IMR-90 (cell line): ENCODE measurements around the gene SEC22A. TPM values are rescaled to one million over a fixed set of nuclear protein-coding genes. Genes with fewer than 3 reads are reported as not detected.

Source experiments
- ATAC-seq: fragments of 200-7000 bp; cut with Tn5 transposase; 2 replicates; pipeline ENCODE4 v1.9.1; 2020; ENCODE audit warnings: low read depth, mild to moderate bottlenecking, moderate library complexity
- BruUV-seq: library from RNA; stranded (reverse); fragments of 400-500 nt; replicated peaks from 2 replicates; lab custom pipeline; 2021; lab: Mats Ljungman, UMichigan
- CTCF ChIA-PET: fragments of 300-600 bp; formaldehyde crosslinking; extraction: SDS; loops from one replicate; lab custom pipeline; 2021; ENCODE audit warnings: antibody characterized with exemption; lab: Yijun Ruan, JAX
- POLR2A ChIA-PET: fragments of 300-600 bp; sonication (Branson Sonifier 250); formaldehyde crosslinking; loops from one replicate; lab custom pipeline; 2022; ENCODE audit warnings: antibody characterized with exemption; ENCODE audit not compliant: unreplicated experiment; lab: Charles Lee
- DNase-seq: peaks from one replicate; pipeline ENCODE4 v3.0.0; 2013
- H2AFZ ChIP-seq: replicated peaks from 2 replicates; pipeline ENCODE3; 2013; ENCODE audit warnings: low read length, mild to moderate bottlenecking; ENCODE audit not compliant: poor library complexity
- H2AK5ac ChIP-seq: 2 replicates; pipeline ENCODE4 v1.6.1; 2013; ENCODE audit warnings: low read depth, low read length, inconsistent platforms
- H2AK9ac ChIP-seq: replicated peaks from 2 replicates; pipeline ENCODE3; 2013; ENCODE audit warnings: mild to moderate bottlenecking, low read depth, low read length, moderate library complexity; ENCODE audit not compliant: poor library complexity
- H2BK120ac ChIP-seq: 2 replicates; pipeline ENCODE4 v1.6.1; 2013; ENCODE audit warnings: low read depth, low read length, inconsistent platforms
- H2BK15ac ChIP-seq: 3 replicates; pipeline ENCODE4 v1.6.1; 2013; ENCODE audit warnings: low read depth, low read length, inconsistent platforms
- H2BK20ac ChIP-seq: 2 replicates; pipeline ENCODE4 v1.6.1; 2013; ENCODE audit warnings: low read depth, mild to moderate bottlenecking, inconsistent platforms, low read length, moderate library complexity
- H2BK5ac ChIP-seq: 2 replicates; pipeline ENCODE4 v1.6.1; 2013; ENCODE audit warnings: mild to moderate bottlenecking, low read depth, low read length, inconsistent platforms; ENCODE audit not compliant: poor library complexity, severe bottlenecking
- H3K14ac ChIP-seq: replicated peaks from 2 replicates; pipeline ENCODE4 v1.6.1; 2013; ENCODE audit warnings: low read depth, low read length, inconsistent platforms
- H3K18ac ChIP-seq: 2 replicates; pipeline ENCODE4 v1.6.1; 2013; ENCODE audit warnings: low read depth, low read length, control low read depth
- H3K23ac ChIP-seq: 2 replicates; pipeline ENCODE4 v1.6.1; 2013; ENCODE audit warnings: low read depth, low read length, inconsistent platforms
- H3K27ac ChIP-seq: 2 replicates; pipeline ENCODE4 v1.5.1; 2013; ENCODE audit warnings: mild to moderate bottlenecking, control low read depth, low read length; ENCODE audit not compliant: insufficient read depth
- H3K27me3 ChIP-seq: 2 replicates; pipeline ENCODE4 v1.6.1; 2013; ENCODE audit warnings: low read length; ENCODE audit not compliant: control insufficient read depth, insufficient read depth
- H3K36me3 ChIP-seq: 2 replicates; pipeline ENCODE4 v1.6.1; 2013; ENCODE audit warnings: low read length, mixed read lengths; ENCODE audit not compliant: control insufficient read depth, insufficient read depth
- H3K4ac ChIP-seq: 2 replicates; pipeline ENCODE4 v1.6.1; 2013; ENCODE audit warnings: low read depth, low read length, inconsistent platforms
- H3K4me1 ChIP-seq: 2 replicates; pipeline ENCODE4 v1.6.1; 2013; ENCODE audit warnings: low read length, mixed read lengths; ENCODE audit not compliant: control insufficient read depth, insufficient read depth
- H3K4me2 ChIP-seq: 2 replicates; pipeline ENCODE4 v1.6.1; 2013; ENCODE audit warnings: low read depth, mild to moderate bottlenecking, control low read depth, low read length, moderate library complexity
- H3K4me3 ChIP-seq: 2 replicates; pipeline ENCODE4 v1.5.1; 2013; ENCODE audit warnings: low read depth, mild to moderate bottlenecking, control low read depth, low read length, moderate library complexity; ENCODE audit not compliant: insufficient read depth
- H3K56ac ChIP-seq: 2 replicates; pipeline ENCODE4 v1.6.1; 2013; ENCODE audit warnings: low read length, inconsistent platforms; ENCODE audit not compliant: insufficient read depth; ENCODE audit errors: extremely low read depth
- H3K79me1 ChIP-seq, 2 experiments: 2 replicates each; pipeline ENCODE4 v1.6.1; 2013; ENCODE audit warnings: low read length in 2 of 2, inconsistent platforms in 1 of 2, low read depth in 1 of 2
- H3K9ac ChIP-seq: 2 replicates; pipeline ENCODE4 v1.6.1; 2013; ENCODE audit warnings: low read depth, low read length, control low read depth
- H3K9me1 ChIP-seq: 2 replicates; pipeline ENCODE4 v1.6.1; 2013; ENCODE audit warnings: low read length, inconsistent platforms; ENCODE audit not compliant: insufficient read depth
- H3K9me3 ChIP-seq: 2 replicates; pipeline ENCODE4 v1.6.1; 2013; ENCODE audit warnings: low read length; ENCODE audit not compliant: control insufficient read depth, insufficient read depth
- H4K20me1 ChIP-seq: 2 replicates; pipeline ENCODE4 v1.6.1; 2013; ENCODE audit warnings: low read length, inconsistent platforms; ENCODE audit not compliant: insufficient read depth
- H4K5ac ChIP-seq: 2 replicates; pipeline ENCODE4 v1.6.1; 2013; ENCODE audit warnings: mild to moderate bottlenecking, low read depth, low read length, control low read depth
- H4K8ac ChIP-seq, 2 experiments: 2 replicates each; pipeline ENCODE4 v1.6.1; 2013; ENCODE audit warnings: low read depth in 2 of 2, low read length in 2 of 2, control low read depth in 1 of 2, inconsistent platforms in 1 of 2
- H4K91ac ChIP-seq: 2 replicates; pipeline ENCODE4 v1.6.1; 2013; ENCODE audit warnings: low read depth, low read length, inconsistent platforms; ENCODE audit not compliant: insufficient read depth
- BHLHE40 ChIP-seq: fragments of 150-350 bp; IDR thresholded peaks from 2 replicates; pipeline ENCODE4 v1.6.1; 2016; ENCODE audit warnings: mild to moderate bottlenecking, low read depth, low read length
- CHD1 ChIP-seq: IDR thresholded peaks from 2 replicates; pipeline ENCODE4 v1.6.1; 2012; ENCODE audit warnings: low read depth, low read length, improper control_type of control experiment
- FOS ChIP-seq: fragments of 150-350 bp; IDR thresholded peaks from 2 replicates; pipeline ENCODE4 v1.6.1; 2016; ENCODE audit warnings: low read depth, low read length
- MAFK ChIP-seq: IDR thresholded peaks from 2 replicates; pipeline ENCODE4 v1.6.1; 2012; ENCODE audit warnings: low read depth, low read length, improper control_type of control experiment
- MXI1 ChIP-seq: IDR thresholded peaks from 2 replicates; pipeline ENCODE4 v1.6.1; 2012; ENCODE audit warnings: low read depth, mild to moderate bottlenecking, low read length, moderate library complexity, borderline replicate concordance
- NFE2L2 ChIP-seq: fragments of 150-350 bp; IDR thresholded peaks from 2 replicates; pipeline ENCODE4 v1.6.1; 2016; ENCODE audit warnings: low read depth, mild to moderate bottlenecking, low read length
- POLR2A ChIP-seq: IDR thresholded peaks from 2 replicates; pipeline ENCODE4 v1.6.1; 2012; ENCODE audit warnings: mild to moderate bottlenecking, low read depth, low read length
- RAD21 ChIP-seq: IDR thresholded peaks from 2 replicates; pipeline ENCODE4 v1.6.1; 2012; ENCODE audit warnings: low read length, improper control_type of control experiment
- RCOR1 ChIP-seq: IDR thresholded peaks from 2 replicates; pipeline ENCODE4 v1.6.1; 2012; ENCODE audit warnings: mild to moderate bottlenecking, low read length, improper control_type of control experiment; ENCODE audit not compliant: insufficient replicate concordance
- RFX5 ChIP-seq: IDR thresholded peaks from 2 replicates; pipeline ENCODE4 v1.8.0; 2012; ENCODE audit warnings: low read depth, mild to moderate bottlenecking, low read length, moderate library complexity
- SMC3 ChIP-seq: fragments of 150-350 bp; IDR thresholded peaks from 2 replicates; pipeline ENCODE4 v1.6.1; 2016; ENCODE audit warnings: low read depth, mild to moderate bottlenecking, antibody characterized with exemption, low read length, moderate library complexity
- WGBS, 2 experiments: methylation state at CpG; one replicate each; pipeline versions ENCODE4 v1.1.5 to v1.1.7; 2013; ENCODE audit warnings: missing lambda C conversion rate in 2 of 2; ENCODE audit not compliant: insufficient read length in 1 of 2; ENCODE audit errors: extremely low coverage in 2 of 2; 5-methylcytosine and 5-hydroxymethylcytosine counted together
- dilution Hi-C: fragments of 300-500 bp; cut with HindIII; formaldehyde crosslinking; loops from one replicate; pipeline ENCODE4 v1.14.3; 2018; ENCODE audit warnings: low sequenced_read_pairs; ENCODE audit not compliant: unreplicated experiment
- in situ Hi-C: fragments of 300-500 bp; cut with MboI; formaldehyde crosslinking; loops from 3 replicates; pipeline ENCODE4 v1.14.3; 2019; ENCODE audit warnings: low sequenced_read_pairs, inconsistent platforms, mixed read lengths
- intact Hi-C: fragments of 100-400 bp; cut with micrococcal nuclease; formaldehyde crosslinking; loops from 2 replicates; pipeline ENCODE4 v1.10.0; 2022
- polyA plus RNA-seq, 3 experiments: library from polyadenylated mRNA; depleted of rRNA; stranded (reverse); fragments of >200 nt; gene quantifications; 2 replicates each; pipeline ENCODE4 v1.2.3, GENCODE V29; 2012; ENCODE audit warnings: low replicate concordance in 1 of 3
- total RNA-seq: library from RNA; depleted of rRNA; stranded (reverse); fragments of >200 nt; gene quantifications from 2 replicates; pipeline ENCODE4 v1.2.3, GENCODE V29; 2012
- TF ChIP-seq, protein P1 (sequence below): conservative IDR thresholded peaks from 2 replicates; pipeline ENCODE4 v1.5.1; 2012; ENCODE audit warnings: mild to moderate bottlenecking, low read depth, low read length, improper control_type of control experiment
- TF ChIP-seq, protein P2 (sequence below): fragments of 150-350 bp; IDR thresholded peaks from 2 replicates; pipeline ENCODE4 v1.6.1; 2016; ENCODE audit warnings: low read depth, mild to moderate bottlenecking, low read length, moderate library complexity, borderline replicate concordance
- TF ChIP-seq, protein P3 (sequence below): fragments of 150-350 bp; IDR thresholded peaks from 2 replicates; pipeline ENCODE4 v1.6.1; 2017; ENCODE audit warnings: mild to moderate bottlenecking, antibody characterized with exemption, low read length, low read depth

SEC22A gene
- total and polyA plus RNA-seq, 2 of the 4 experiments (the other 2 are of a cell fraction): 17.5 to 36.0 TPM

DNA sequence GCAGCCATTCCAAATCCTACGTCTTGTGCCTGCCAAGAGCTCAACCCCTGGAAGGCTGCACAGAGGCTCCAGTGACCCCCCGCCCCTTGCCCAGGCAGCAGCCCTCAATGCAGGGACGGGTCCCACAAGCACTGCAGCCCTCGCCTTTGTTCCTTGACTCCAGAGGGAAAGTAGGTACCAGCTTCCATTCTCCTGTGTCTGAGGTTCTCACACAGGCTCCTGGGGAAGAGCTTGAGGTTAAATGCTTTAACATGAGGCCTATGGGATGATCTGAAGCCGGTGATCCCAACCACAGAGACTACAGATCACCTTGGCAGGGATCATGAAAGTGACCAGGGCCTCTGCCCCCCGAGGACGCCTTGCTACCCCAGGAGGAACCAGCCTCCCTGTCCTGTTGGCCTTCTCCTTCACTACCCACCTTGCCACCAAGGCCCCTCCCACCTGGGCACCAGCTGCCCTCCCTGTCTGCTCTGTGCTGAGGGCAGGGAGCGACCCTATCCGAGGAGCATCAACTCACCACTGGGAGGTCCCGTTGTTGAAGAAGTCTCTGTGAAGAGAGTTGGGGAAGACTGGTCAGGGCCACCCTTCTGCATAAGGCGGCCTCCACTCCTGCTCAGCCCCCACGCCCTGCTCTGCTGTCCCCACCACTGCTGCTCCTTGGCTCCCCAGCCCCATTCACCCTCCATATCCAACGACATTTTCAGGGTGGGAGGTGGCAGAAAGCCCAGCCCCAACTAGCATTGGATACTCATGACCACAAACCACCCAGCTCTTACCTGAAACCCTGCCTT lies 95.3 kb downstream of the SEC22A start:
- Histone ChIP-seq H3K36me3 (no peaks in the 10 kb centered on the region), H2AK9ac (no peak overlapping the region), H3K18ac (no peak overlapping the region), H3K9me1 (no peaks in the 10 kb centered on the region), H3K4ac (no peak overlapping the region), H3K4me2 (no peak overlapping the region), H2AFZ (no peak overlapping the region), H3K27me3 (peaks cover 48% of the 10 kb centered on the region), H2BK120ac (no peak overlapping the region), H4K5ac (no peak overlapping the region), H3K27ac (no peak overlapping the region), H3K4me3 (no peak overlapping the region), H4K20me1 (no peaks in the 10 kb centered on the region), H3K9ac (no peak overlapping the region), H4K8ac (no peak overlapping the region), H3K23ac (no peak overlapping the region), H2BK15ac (no peak overlapping the region), H2BK5ac (no peak overlapping the region), H3K4me1 (no peaks in the 10 kb centered on the region), H2AK5ac (no peak overlapping the region), H3K56ac (no peak overlapping the region; the same call in 1 of the 2 replicates), H4K91ac (no peak overlapping the region), H3K9me3 (no peaks in the 10 kb centered on the region), H2BK20ac (no peak overlapping the region), H3K79me1 (no peaks in the 10 kb centered on the region), H3K14ac (no peak overlapping the region)
- dilution Hi-C loops (no loop called here), in situ Hi-C loops (no loop called here), intact Hi-C loops (no loop called here)
- CTCF ChIA-PET: interaction anchor here (1.5 kb wide), 1 partner anchor 11 kb away, joined by 3 read pairs; no protein-coding TSS in a partner anchor
- POLR2A ChIA-PET: no interaction called here
- ATAC-seq (no peak), DNase-seq (no peak)
- WGBS, 2 experiments: 60% methylated on average over 1 of the region's 13 CpGs; no CpG with 5 or more reads in 1 of the 2 experiments
- TF ChIP-seq FOS: no peak
- TF ChIP-seq CHD1: no peak
- no peak for TF ChIP-seq RCOR1
- no peak for TF ChIP-seq RFX5
- TF ChIP-seq, protein P1, sequence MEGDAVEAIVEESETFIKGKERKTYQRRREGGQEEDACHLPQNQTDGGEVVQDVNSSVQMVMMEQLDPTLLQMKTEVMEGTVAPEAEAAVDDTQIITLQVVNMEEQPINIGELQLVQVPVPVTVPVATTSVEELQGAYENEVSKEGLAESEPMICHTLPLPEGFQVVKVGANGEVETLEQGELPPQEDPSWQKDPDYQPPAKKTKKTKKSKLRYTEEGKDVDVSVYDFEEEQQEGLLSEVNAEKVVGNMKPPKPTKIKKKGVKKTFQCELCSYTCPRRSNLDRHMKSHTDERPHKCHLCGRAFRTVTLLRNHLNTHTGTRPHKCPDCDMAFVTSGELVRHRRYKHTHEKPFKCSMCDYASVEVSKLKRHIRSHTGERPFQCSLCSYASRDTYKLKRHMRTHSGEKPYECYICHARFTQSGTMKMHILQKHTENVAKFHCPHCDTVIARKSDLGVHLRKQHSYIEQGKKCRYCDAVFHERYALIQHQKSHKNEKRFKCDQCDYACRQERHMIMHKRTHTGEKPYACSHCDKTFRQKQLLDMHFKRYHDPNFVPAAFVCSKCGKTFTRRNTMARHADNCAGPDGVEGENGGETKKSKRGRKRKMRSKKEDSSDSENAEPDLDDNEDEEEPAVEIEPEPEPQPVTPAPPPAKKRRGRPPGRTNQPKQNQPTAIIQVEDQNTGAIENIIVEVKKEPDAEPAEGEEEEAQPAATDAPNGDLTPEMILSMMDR: no peak
- TF ChIP-seq RAD21: no peak
- no peak for TF ChIP-seq NFE2L2
- TF ChIP-seq, protein P2, sequence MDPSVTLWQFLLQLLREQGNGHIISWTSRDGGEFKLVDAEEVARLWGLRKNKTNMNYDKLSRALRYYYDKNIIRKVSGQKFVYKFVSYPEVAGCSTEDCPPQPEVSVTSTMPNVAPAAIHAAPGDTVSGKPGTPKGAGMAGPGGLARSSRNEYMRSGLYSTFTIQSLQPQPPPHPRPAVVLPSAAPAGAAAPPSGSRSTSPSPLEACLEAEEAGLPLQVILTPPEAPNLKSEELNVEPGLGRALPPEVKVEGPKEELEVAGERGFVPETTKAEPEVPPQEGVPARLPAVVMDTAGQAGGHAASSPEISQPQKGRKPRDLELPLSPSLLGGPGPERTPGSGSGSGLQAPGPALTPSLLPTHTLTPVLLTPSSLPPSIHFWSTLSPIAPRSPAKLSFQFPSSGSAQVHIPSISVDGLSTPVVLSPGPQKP: no peak
- no peak for TF ChIP-seq BHLHE40
- TF ChIP-seq, protein P3, sequence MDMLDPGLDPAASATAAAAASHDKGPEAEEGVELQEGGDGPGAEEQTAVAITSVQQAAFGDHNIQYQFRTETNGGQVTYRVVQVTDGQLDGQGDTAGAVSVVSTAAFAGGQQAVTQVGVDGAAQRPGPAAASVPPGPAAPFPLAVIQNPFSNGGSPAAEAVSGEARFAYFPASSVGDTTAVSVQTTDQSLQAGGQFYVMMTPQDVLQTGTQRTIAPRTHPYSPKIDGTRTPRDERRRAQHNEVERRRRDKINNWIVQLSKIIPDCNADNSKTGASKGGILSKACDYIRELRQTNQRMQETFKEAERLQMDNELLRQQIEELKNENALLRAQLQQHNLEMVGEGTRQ: no peak
- no peak for TF ChIP-seq MAFK
- TF ChIP-seq MXI1: no peak
- TF ChIP-seq SMC3: no peak
- no peak for TF ChIP-seq POLR2A
- BruUV-seq: no TSS peak
